ENCODE measurements around the gene DYRK1A.
"Not testable (repeated sequence)": the region's sequence is repeated elsewhere in the genome, so short reads cannot be mapped to it uniquely, and the experiment has no call there.

The DYRK1A gene

GRCh38 chr21:37484535-37485474, 118.2 kb downstream of the DYRK1A start:
- DNase-seq (ENCODE audit: low spot score): no peak

GRCh38 chr21:37489553-37489952, 123.0 kb downstream of the DYRK1A start:
- no peak for DNase-seq (ENCODE audit: low spot score)

GRCh38 chr21:37490084-37490483, 123.5 kb downstream of the DYRK1A start:
- DNase-seq (ENCODE audit: low spot score): no peak

GRCh38 chr21:37496972-37497371, 130.4 kb downstream of the DYRK1A start:
- DNase-seq (ENCODE audit: low spot score): no peak

- no peak for DNase-seq (ENCODE audit: low spot score)
Measured at GRCh38 chr21:37498664-37499063, 132.1 kb downstream of the DYRK1A start.

- no peak for DNase-seq (ENCODE audit: low spot score)
Measured at GRCh38 chr21:37502947-37503346, 136.4 kb downstream of the DYRK1A start.

- peak; percentile 50 for DNase-seq (ENCODE audit: low spot score)
Measured at GRCh38 chr21:37503848-37504467, 137.4 kb downstream of the DYRK1A start.

GRCh38 chr21:37505963-37506362, 139.4 kb downstream of the DYRK1A start:
- DNase-seq (ENCODE audit: low spot score): no peak

GRCh38 chr21:37507716-37508115, 141.1 kb downstream of the DYRK1A start:
- DNase-seq (ENCODE audit: low spot score): no peak

GRCh38 chr21:37508341-37508740, 141.8 kb downstream of the DYRK1A start:
- no peak for DNase-seq (ENCODE audit: low spot score)

- DNase-seq (ENCODE audit: low spot score): no peak
Measured at GRCh38 chr21:37509802-37510393, 143.3 kb downstream of the DYRK1A start.

GRCh38 chr21:37511848-37512247, 145.3 kb downstream of the DYRK1A start:
- no peak for DNase-seq (ENCODE audit: low spot score)

- no peak for DNase-seq (ENCODE audit: low spot score)
Measured at GRCh38 chr21:37513383-37513782, 146.8 kb downstream of the DYRK1A start.

GRCh38 chr21:37514038-37514667, 147.6 kb downstream of the DYRK1A start:
- DNase-seq (ENCODE audit: low spot score): no peak

GRCh38 chr21:37516998-37517397, 150.4 kb downstream of the DYRK1A start:
- no peak for DNase-seq (ENCODE audit: low spot score)

- no peak for DNase-seq (ENCODE audit: low spot score)
Measured at GRCh38 chr21:37520801-37521200, 154.2 kb downstream of the DYRK1A start.

GRCh38 chr21:37521658-37522057, 155.1 kb downstream of the DYRK1A start:
- DNase-seq (ENCODE audit: low spot score): no peak

- no peak for DNase-seq (ENCODE audit: low spot score)
Measured at GRCh38 chr21:37522641-37523295, 156.2 kb downstream of the DYRK1A start.

- not testable (repeated sequence) for DNase-seq (ENCODE audit: low spot score)
Measured at GRCh38 chr21:37524944-37525343, 158.4 kb downstream of the DYRK1A start.

GRCh38 chr21:37525810-37526209, 159.2 kb downstream of the DYRK1A start:
- no peak for DNase-seq (ENCODE audit: low spot score)

GRCh38 chr21:37527103-37527502, 160.5 kb downstream of the DYRK1A start:
- DNase-seq (ENCODE audit: low spot score): no peak

GRCh38 chr21:37527716-37528115, 161.1 kb downstream of the DYRK1A start:
- DNase-seq (ENCODE audit: low spot score): no peak

All from hepatic stellate cell (primary cell).